ENCODE measurements around the gene MILR1.
"Not testable (repeated sequence)": the region's sequence is repeated elsewhere in the genome, so short reads cannot be mapped to it uniquely, and the experiment has no call there.

MILR1 gene

DNA sequence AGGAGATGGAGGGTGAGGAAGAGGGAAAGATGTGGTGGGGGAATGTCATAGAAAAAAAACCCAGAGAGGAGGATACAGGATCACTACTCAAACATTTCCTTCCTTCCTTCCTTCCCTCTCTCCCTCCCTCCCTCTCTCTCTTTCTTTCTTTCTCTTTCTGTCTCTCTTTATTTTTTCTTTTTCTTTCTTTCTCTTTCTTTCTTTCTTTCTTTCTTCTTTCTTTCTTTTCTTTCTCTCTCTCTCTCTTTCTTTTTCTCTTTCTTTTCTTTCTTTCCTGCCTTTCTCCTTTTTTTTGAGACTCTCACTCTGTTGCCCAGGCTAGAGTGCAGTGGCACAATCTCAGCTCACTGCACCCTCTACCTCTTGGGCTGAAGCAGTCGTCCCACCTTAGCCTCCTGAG, 17.9 kb downstream of the MILR1 start:
- FAIRE-seq: not testable (repeated sequence)

DNA sequence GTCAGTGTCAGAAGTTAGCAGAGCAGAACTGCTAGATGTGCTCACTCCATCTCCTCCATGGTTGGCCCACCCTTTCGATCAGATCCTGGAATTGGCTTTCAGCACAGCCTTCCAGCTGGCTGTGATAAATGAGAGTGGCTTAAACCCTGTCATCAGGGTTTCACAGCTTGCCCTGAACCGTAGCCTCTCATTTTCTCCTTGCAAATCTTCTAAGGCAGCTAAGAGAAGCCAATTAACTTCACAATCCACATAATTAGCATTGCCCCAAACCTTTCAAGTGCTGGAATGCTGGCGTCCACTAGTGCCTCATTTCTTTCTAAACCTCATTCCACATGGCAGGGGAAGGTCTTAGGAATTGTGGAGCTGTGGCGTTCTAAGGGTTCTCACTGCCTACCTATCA, 21.7 kb downstream of the MILR1 start:
- no peak for FAIRE-seq
- DNase-seq (ENCODE audit: extremely low spot score, insufficient read length, low read depth): no peak

More for the DNA sequence above, 17.9 kb downstream of the MILR1 start:
- DNase-seq (ENCODE audit: extremely low spot score, insufficient read length, low read depth): not testable (repeated sequence)

DNA sequence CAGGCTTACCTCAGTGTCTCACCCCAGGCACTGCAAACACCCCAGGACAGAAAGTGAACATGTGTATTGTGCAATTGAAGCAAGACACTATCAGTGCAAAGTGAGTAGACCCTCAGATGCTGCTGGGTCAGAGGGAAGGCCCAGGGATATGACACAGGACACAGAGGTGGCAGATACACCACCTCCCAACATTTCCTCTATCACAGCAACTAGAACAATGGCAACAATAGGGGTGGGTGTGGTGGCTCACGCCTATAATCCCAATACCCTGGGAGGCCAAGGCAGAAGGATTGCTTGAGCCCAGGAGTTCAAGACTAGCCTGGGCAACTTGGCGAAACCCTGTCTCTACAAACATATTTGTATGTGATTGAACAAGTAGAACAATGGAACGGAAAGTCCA, 22.5 kb downstream of the MILR1 start:
- FAIRE-seq: no peak
- DNase-seq (ENCODE audit: extremely low spot score, insufficient read length, low read depth): no peak

DNA sequence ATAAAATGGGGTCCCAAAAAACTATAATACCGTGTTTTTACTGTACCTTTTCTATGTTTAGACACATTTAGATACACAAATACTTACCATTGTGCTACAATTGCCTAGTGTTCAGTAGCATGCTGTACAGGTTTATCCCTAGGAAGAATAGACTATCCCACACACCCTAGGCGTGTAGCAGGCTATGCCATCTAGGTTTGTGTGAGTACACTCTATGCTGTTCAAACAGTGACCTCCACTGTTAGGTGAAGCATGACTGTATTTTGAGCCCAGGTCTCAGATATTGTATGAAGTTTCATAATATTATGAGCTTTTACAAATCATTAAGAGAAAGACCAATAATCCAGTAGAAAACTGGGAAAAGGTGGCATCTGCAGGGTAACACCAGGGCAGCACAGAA, 23.6 kb downstream of the MILR1 start:
- no peak for FAIRE-seq
- no peak for DNase-seq (ENCODE audit: extremely low spot score, insufficient read length, low read depth)

DNA sequence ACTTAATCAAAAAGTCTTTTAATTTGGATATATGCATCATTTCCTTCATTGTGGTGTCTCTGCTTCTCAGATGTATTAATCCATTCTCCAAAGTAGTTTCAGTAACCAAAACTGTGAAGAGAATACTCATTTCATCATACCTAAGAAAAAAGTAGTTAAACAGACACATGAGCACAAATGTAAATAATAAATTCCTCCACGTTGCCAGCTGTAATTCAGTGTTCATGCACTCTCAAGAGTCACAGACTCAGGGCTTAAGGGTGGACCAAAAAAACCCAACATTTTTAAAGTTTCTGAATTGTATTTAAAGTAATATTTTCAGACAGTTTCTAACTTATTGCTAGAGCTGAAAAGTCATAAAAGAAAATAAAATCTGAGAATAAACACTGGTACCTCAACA, 28.9 kb downstream of the MILR1 start:
- FAIRE-seq: no peak
- DNase-seq (ENCODE audit: extremely low spot score, insufficient read length, low read depth): no peak

DNA sequence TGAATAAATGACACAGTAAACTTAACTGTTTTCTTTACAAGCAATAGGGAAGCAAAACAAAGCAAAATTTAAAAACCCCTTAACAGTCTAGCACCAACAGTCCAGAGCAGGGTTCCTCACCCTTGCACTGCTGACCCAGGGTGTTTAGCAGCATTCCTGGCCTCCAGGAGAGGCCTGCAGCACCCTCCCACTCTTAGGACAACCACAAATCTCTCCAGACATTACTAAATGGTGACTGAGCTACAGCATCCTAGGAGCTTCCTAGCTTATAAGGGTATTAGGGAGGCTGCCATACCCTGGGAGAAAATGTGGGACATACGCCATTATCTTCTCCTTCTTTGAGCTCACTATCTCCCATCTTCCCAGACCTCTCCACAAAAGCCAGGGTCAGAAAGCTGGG, 32.0 kb downstream of the MILR1 start:
- DNase-seq (ENCODE audit: extremely low spot score, insufficient read length, low read depth): no peak
- no peak for FAIRE-seq

DNA sequence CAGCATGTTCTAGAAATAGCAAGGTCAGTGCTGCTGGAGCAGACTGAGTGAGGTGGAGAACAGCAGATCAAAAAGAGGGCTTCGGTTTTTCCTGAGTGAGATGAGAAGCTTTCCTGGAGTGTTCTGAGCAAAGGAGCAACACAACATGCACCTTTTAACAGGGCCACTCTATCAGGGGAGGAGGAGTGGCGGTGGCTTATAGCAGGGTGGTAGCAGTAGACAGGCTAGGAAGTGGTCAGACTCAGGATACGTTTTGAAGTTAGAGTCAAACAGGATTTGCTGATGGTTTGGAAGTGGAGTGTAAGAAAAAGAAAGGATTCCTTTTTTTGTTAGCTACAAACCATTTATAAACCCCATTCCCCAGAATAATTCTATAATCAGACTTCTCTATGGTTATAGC, 35.5 kb downstream of the MILR1 start:
- no peak for FAIRE-seq
- no peak for DNase-seq (ENCODE audit: extremely low spot score, insufficient read length, low read depth)

DNA sequence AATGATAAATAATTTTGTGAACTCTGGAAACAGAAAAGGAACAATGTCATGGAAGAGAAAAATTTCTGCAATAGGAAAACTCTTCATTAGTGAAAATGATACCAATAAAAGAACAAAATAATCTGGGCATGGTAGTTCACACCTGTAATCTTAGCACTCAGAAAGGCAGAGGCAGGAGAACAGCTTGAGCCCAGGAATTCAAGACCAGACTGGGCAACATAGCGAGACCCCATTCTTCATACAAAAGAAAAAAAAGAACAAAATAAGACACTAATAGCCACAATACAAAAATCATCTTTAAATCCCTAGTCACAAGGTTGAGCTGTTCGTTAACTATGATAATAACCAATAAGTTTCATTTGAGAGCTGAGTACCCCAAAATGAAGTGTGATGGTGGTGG, 39.4 kb downstream of the MILR1 start:
- DNase-seq (ENCODE audit: extremely low spot score, insufficient read length, low read depth) (no peak), FAIRE-seq (no peak)

DNA sequence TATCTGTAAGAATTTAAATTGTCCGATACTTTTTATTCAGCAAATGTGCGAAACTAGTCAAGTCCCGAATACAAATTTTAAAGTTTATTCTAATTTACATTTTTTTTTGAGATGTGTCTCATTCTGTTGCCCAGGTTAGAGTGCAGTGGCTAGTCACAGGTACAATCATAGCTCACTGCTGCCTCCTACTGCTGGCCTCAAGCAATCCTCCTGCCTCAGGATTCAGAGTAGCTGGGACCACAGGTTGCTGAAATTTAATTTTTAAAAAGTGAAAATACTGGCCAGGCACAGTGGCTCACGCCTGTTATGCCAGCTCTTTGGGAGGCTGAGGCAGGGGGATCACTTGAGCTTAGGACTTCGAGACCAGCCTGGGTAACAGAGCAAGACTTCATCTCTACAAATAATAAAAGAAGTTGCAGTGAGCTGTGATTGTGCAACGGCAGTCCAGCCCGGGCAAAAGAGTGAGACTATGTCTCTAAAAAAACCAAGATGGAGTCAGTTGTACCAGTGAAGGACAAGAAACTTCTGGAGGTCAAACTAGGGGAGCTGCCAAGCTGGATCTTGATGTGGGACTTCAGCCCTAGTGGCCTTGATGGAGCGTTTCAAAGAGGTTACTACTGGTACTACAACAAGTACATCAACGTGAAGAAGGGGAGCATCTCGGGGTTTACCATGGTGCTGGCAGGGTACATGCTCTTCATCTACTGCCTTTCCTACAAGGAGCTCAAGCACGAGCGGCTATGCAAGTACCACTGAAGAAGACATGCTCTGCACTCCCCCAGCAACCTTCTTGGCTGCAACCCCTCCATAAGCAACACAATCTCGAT, 42.3 kb downstream of the MILR1 start:
- no peak for DNase-seq (ENCODE audit: extremely low spot score, insufficient read length, low read depth)
- FAIRE-seq: no peak

DNA sequence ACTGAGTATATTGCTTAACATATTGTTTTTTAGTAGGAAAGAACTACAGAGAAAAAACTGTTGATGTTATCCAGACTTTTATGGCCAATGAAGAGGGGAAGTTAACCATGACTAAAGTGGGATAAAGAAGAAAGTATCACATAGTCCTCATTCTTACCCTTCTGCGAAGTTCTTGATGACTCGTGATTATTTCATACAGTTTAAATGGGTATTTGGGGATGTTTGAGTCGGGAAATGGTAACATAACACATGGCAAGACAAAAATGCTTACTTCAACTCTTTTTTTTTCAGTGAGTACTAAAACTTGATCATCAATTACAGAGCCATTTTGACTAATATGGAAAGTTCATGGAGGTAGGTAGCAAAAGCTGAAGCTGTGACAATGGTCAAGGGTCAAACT, 43.1 kb downstream of the MILR1 start:
- FAIRE-seq (no peak), DNase-seq (ENCODE audit: extremely low spot score, insufficient read length, low read depth) (no peak)

DNA sequence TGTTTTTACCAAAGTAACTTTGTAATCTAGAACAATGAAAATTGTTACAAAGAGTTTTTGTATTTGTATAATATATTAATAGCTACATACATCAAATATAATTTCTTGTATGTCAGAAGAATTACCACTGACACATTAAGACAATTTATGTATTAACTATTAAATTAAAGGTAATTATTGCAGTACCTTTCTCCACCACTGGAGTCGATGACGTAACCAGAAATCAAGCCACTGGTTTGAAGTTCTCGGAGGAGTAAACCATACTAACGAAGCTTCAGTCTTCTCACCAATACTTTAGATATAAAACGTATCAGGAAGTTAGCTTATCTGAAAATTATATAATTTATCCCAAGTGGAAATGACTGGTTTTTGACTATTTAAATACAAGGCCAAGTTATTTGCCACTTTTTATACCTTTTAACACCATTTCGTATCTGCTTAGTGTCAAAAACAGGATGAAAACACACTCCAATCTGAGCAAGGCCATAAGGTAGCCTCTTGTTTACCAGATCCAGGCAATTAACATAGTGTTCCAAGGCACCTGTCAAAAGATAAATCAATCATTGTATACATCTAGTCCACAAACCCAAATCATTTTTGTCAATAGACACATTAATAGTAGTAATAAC, 43.7 kb downstream of the MILR1 start:
- FAIRE-seq (no peak), DNase-seq (ENCODE audit: extremely low spot score, insufficient read length, low read depth) (no peak)

DNA sequence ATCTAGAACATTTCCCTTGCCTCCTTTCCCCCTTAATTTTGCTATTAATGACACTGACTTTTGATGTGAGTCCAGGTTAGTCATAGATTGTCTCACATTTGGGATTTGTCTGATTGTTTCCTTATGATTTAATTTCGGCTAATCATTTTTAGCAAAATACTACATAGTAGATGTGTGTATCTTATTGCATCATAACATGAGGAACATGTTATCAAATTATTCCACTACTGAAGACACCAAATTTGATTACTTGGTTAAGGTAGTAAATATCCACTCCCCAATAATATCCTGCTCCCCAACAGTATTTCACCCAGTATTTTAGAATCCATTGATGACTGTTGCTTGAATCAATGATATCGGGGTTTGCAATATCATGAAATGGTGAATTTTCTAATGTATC, 45.2 kb downstream of the MILR1 start:
- DNase-seq (ENCODE audit: extremely low spot score, insufficient read length, low read depth) (no peak), FAIRE-seq (no peak)

DNA sequence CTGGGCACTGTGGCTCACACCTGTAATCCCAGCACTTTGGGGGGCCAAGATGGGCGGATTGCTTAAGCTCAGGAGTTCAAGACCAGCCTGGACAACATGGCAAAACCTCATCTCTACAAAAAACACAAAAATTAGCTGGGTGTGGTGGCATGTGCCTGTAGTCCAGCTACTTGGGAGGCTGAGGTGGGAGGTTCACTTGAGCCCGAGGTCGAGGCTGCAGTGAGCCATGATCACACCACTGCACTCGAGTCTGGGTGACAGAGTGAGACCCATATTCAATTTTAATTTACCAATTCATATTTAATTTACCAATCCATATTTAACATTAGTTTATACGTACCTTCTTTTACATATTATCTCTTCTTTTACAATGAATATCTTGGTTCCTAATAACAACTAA, 46.4 kb downstream of the MILR1 start:
- DNase-seq (ENCODE audit: extremely low spot score, insufficient read length, low read depth); FAIRE-seq: not testable (repeated sequence)

DNA sequence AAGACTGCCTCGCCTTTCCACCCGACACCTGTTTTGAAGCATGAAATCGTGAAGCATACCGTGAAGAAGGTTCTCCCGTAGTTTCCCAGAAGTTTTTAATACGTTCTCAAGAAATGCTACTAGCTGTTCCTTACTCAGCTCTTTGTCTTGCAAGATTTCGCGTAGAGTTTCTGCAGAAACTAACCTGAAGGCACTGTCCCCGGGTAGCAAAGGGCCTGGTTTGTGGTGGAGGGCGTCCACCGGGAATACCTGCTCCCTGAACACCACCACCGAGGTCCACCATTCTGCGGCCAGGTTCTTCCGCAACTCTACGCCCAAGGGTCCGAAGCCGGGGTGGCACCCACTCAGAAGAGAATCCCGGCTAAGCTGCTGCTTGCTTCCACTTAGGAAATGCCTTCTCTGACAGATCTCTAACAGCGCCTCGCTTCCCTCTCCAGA, 47.5 kb downstream of the MILR1 start:
- no peak for DNase-seq (ENCODE audit: extremely low spot score, insufficient read length, low read depth)
- no peak for FAIRE-seq

DNA sequence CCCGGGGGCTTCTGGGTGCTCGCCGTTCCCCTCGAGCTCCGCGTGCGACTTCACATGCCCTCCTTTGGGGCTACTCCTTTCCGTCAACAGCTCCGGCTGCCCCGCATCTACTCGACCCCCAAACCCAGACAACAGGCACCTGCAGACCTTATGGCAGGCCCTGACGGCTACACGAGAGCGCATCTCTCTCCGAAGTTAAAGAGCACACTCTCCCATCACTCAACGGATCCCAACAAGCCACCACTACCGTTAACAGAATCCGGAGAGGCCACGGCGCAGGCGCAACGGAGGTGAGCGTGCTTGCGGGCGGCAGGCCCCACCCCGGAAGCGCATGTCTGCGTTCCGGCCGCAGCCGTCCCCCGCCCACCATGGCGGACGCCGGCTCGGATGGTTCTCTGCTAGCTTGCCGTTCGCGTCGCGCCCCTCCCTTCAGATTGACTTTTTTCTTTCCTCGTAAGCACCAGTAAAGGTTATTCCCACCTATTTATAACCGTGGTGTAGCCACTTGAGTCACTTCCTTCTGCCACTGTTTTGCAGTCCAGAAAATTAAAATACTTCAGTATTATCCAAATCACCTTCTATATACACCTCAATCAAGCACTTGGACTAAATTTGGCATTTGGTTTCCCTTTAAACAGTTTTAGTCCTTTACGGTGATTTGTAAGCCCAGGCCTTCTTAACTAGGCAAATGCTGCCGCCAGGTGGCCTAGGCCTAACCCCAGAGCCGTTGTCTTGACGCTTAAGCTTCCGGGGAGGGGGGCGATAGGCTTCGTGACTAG, 48.1 kb downstream of the MILR1 start, which contains the start of gene POLG2:
POLG2 (minus strand) TSS at position 269 of the 779 bp plus-strand sequence; CDS start at position 183, 86 bp downstream.
- DNase-seq (ENCODE audit: extremely low spot score, insufficient read length, low read depth): peak; percentile 87
- peak; percentile 82 for FAIRE-seq

DNA sequence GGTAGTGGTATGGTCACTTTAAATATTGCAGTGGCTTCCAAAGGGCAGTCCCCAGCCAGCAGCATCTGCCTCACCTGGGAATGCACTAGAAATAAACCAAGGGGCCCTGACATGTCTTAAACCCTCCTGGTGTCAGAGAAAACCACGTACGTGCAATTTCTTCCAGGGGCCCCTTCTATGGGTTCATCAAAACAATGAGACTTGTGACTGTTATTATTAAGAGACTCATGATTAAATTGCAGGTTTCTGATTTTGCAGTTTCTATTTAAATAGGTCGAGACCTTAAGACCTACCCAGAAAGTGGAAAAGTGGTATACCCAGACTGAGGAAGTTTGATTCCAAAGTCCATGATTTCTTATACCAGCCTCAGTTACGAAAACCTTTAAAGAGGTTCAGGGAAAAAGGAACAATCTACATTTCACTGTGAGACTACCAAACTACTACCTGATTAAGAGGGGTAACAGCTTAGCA, 48.7 kb downstream of the MILR1 start:
- DNase-seq (ENCODE audit: extremely low spot score, insufficient read length, low read depth): no peak
- FAIRE-seq: no peak

DNA sequence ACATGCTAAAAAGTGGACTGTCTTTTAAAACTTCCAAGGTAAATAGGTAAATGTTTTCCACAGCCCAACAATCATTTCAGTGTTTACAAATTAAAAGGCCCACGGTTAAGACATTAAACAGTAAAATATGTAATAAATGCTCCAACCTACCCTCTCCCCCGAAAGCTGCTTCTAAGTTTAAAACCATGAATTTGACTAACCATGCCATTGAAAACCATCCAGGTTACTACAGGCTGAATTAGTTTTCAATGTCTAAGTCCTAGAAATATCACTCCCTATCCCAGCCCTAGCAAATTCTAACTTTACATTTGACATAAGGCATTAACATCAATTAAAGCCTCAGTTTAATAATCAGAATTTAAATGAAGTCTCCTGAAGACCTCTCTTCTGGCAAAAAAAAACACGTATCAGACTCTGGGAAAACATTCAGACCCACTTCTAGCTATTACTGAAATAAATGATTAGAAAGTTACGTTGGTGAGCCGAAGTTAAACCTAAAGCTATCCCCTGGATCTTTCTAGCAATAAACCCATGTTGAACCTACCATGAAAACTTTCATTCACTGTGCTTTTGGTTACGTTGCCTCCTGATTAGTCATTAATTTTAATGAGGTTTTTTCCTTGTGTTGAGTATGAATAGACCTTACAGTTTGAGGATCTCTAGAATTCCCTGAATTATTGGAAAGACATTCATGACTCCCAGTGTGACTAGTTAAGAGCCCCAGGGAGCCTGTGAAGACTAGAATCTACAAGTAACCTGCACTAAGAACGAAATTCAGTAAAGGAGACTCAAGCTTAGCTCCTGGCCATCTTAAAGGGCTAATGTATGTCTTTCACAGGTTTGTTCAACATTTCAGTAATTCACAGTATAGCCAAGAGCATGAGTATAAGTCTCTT, 49.6 kb downstream of the MILR1 start:
- FAIRE-seq: no peak
- DNase-seq (ENCODE audit: extremely low spot score, insufficient read length, low read depth): no peak

DNA sequence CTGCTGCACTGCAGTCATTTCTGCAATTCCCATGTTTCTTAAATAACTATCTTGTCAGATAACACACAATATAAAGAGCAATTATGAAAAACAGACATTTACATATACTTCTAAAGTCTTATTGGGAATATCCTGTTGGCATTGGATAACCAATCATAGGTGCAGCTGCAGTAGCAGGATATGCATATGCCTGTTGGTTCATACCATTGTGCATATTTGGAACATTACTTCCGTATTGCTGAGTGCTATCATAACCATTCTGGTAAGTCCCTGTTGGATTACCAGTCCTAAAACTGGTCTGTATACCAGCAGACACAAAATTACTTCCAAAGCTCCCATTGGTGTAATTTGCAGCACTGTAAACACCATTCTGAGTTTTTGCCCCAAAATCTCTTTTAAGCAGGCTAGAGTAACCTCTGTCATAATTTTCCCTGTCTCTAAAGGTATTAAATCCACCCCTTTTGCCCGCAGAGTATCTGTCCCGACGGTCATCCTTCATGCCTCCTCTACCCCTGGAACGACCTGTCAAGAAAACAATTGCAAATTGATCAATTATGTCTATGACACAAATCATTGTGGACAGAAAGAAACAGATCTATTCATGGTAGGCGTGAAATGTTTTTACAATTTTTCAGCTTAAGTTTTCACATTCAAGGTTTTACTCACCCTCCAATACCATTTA, 51.0 kb downstream of the MILR1 start:
- FAIRE-seq: no peak
- no peak for DNase-seq (ENCODE audit: extremely low spot score, insufficient read length, low read depth)

DNA sequence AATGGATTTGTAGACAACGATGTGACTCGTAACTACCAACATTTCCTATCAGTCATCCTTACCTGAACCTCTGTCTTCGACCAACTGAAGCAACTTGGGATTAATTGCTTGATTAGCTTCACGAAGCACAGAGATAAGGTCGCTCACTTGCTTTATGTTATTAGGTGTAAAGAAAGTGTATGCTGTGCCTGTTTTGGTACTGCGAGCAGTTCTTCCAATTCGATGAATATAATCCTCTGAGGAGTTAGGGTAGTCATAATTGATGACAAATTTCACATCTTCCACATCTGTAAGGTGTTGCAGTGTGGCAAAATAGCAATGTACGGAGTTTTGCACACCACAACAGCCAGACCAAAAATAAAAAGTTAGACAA, 51.6 kb downstream of the MILR1 start:
- DNase-seq (ENCODE audit: extremely low spot score, insufficient read length, low read depth) (no peak), FAIRE-seq (no peak)
